OCI-LY1 (cell line): ENCODE measurements around the gene PRDM15.

ENCODE experiments used
- EZH2 ChIP-seq: fragments of 200-600 bp; sonication (generic), shearing (Covaris generic); IDR thresholded peaks from 2 replicates; pipeline ENCODE4 v1.8.0; 2017; ENCODE audit warnings: borderline replicate concordance, mixed run types, mild to moderate bottlenecking, antibody characterized with exemption, low read length, moderate library complexity, mixed read lengths
- TF ChIP-seq, protein P1 (sequence below): fragments of 200-600 bp; sonication (generic), shearing (Covaris generic); IDR thresholded peaks from 2 replicates; pipeline ENCODE4 v1.5.1; 2017; ENCODE audit warnings: mild to moderate bottlenecking, antibody characterized with exemption, low read length, moderate library complexity, mixed read lengths

DNA sequence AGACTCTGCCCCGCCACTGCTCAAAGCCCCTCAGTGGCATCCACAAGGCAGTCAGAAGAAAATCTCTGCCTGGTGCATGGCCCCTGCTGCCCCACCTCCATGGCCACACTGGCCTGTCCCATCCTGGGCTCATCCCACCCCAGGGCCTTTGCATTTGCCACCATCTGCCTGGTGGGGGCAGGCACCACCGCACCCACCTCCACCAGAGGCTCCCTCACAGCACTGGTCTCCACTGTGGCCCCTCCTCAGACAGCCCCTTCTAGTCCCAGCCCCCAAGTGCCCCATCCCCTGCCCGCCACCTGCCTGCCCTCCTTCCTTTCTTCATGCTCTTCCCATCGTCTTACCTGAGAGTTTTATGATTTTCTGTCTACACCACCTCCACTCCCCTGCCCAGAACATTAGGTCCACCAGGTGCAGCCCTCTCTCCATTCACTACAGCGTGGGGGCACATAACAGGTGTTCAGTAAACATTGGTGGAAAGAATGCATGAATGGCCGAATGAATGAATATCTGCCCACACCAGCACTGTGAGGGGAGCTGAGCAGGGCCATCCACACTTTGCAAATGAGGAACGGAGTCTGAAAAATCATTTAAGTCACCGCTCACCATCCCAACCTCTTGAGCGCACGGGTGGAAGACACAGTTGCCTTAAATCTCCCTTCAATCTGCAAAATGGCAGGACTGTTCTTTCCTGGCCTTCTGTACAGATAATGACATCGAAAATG is 2.1 kb downstream of the PRDM15 start:
- TF ChIP-seq, protein P1, sequence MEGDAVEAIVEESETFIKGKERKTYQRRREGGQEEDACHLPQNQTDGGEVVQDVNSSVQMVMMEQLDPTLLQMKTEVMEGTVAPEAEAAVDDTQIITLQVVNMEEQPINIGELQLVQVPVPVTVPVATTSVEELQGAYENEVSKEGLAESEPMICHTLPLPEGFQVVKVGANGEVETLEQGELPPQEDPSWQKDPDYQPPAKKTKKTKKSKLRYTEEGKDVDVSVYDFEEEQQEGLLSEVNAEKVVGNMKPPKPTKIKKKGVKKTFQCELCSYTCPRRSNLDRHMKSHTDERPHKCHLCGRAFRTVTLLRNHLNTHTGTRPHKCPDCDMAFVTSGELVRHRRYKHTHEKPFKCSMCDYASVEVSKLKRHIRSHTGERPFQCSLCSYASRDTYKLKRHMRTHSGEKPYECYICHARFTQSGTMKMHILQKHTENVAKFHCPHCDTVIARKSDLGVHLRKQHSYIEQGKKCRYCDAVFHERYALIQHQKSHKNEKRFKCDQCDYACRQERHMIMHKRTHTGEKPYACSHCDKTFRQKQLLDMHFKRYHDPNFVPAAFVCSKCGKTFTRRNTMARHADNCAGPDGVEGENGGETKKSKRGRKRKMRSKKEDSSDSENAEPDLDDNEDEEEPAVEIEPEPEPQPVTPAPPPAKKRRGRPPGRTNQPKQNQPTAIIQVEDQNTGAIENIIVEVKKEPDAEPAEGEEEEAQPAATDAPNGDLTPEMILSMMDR = peak; percentile 40; the same call in 1 of the 2 replicates
- TF ChIP-seq EZH2 = no peak
